ENCODE measurements around the gene EIF4E3.

The EIF4E3 gene

GRCh38 chr3:71744738-71745137 lies 19.5 kb upstream of the EIF4E3 start:
- POLR2A ChIA-PET, result no interaction called here
- no peak for TF ChIP-seq CTCF (IDR thresholded peaks at IDR 0.05; ENCODE audit: insufficient read depth, low read length, missing control alignments)
- DNase-seq (ENCODE audit: low read depth, low spot score), result no peak
- CTCF ChIA-PET, result interaction anchor here (0.8 to 3.0 kb wide), 2 partner anchors 15 to 17 kb away, joined by 3 to 22 read pairs; no protein-coding TSS in a partner anchor
- H3K4me3 ChIP-seq (ENCODE audit: low read depth, low read length), result no peak overlapping the region

GRCh38 chr3:71742621-71743020 lies 17.4 kb upstream of the EIF4E3 start:
- CTCF ChIA-PET, result interaction anchor here (2.0 to 2.9 kb wide), 2 partner anchors 10 to 13 kb away, joined by 10 to 21 read pairs; no protein-coding TSS in a partner anchor

GRCh38 chr3:71734881-71735280 lies 9.7 kb upstream of the EIF4E3 start:
- no peak for DNase-seq (ENCODE audit: low read depth, low spot score)
- ChIA-PET CTCF (no interaction called here), POLR2A (no interaction called here)
- H3K4me3 ChIP-seq (ENCODE audit: low read depth, low read length), result no peak overlapping the region
- no peak for TF ChIP-seq CTCF (IDR thresholded peaks at IDR 0.05; ENCODE audit: insufficient read depth, low read length, missing control alignments)

More at GRCh38 chr3:71742621-71743020, 17.4 kb upstream of the EIF4E3 start:
- no peak overlapping the region for H3K4me3 ChIP-seq (ENCODE audit: low read depth, low read length)
- TF ChIP-seq CTCF (IDR thresholded peaks at IDR 0.05; ENCODE audit: insufficient read depth, low read length, missing control alignments), result no peak
- no peak for DNase-seq (ENCODE audit: low read depth, low spot score)
- POLR2A ChIA-PET, result no interaction called here

GRCh38 chr3:71733319-71733718 lies 8.1 kb upstream of the EIF4E3 start:
- TF ChIP-seq CTCF (IDR thresholded peaks at IDR 0.05; ENCODE audit: insufficient read depth, low read length, missing control alignments), result no peak
- no peak for DNase-seq (ENCODE audit: low read depth, low spot score)
- CTCF ChIA-PET, result interaction anchor here (2.2 kb wide), 1 partner anchor 9 kb away, joined by 10 read pairs; no protein-coding TSS in a partner anchor
- H3K4me3 ChIP-seq (ENCODE audit: low read depth, low read length), result no peak overlapping the region
- POLR2A ChIA-PET, result no interaction called here

- DNase-seq (ENCODE audit: low read depth, low spot score), result no peak
- H3K4me3 ChIP-seq (ENCODE audit: low read depth, low read length), result no peak overlapping the region
- POLR2A ChIA-PET, result no interaction called here
- TF ChIP-seq CTCF (IDR thresholded peaks at IDR 0.05; ENCODE audit: insufficient read depth, low read length, missing control alignments), result no peak
- CTCF ChIA-PET, result interaction anchor here (1.0 to 2.2 kb wide), 3 partner anchors 10 to 1089 kb away, joined by 3 to 10 read pairs (median 4); no protein-coding TSS in a partner anchor
Observed at GRCh38 chr3:71732637-71733036, 7.4 kb upstream of the EIF4E3 start.

GRCh38 chr3:71728632-71729342 lies 3.6 kb upstream of the EIF4E3 start:
- no peak for DNase-seq (ENCODE audit: low read depth, low spot score)

More at GRCh38 chr3:71728632-71729342, 3.6 kb upstream of the EIF4E3 start:
- H3K4me3 ChIP-seq (ENCODE audit: low read depth, low read length), result no peak overlapping the region
- ChIA-PET CTCF (interaction anchor here (0.6 to 5.4 kb wide), 24 partner anchors 8 to 1357 kb away, joined by 3 to 71 read pairs (median 7); partner anchors contain the start of gene SHQ1), POLR2A (no interaction called here)
- TF ChIP-seq CTCF (IDR thresholded peaks at IDR 0.05; ENCODE audit: insufficient read depth, low read length, missing control alignments), result no peak
